GM23248 (cell line): Measurements from ENCODE around the gene ACADSB. TPM values are rescaled to one million over a fixed set of nuclear protein-coding genes. Genes with fewer than 3 reads are reported as not detected.

Experiments used
- DNase-seq: peaks from one replicate; pipeline ENCODE4 v3.0.0-alpha.2; 2015
- H2AFZ ChIP-seq: fragments of 200-600 bp; sonication (generic); 2 replicates; pipeline ENCODE4 v1.6.1; 2016; ENCODE audit warnings: antibody characterized with exemption
- H3F3A ChIP-seq: fragments of 200-600 bp; sonication (generic); 2 replicates; pipeline ENCODE4 v1.6.1; 2016; ENCODE audit warnings: mild to moderate bottlenecking, antibody characterized with exemption, mixed run types; ENCODE audit not compliant: insufficient read depth
- H3K27ac ChIP-seq: fragments of 200-600 bp; sonication (generic); 2 replicates; pipeline ENCODE4 v1.5.1; 2016; ENCODE audit warnings: mild to moderate bottlenecking
- H3K27me3 ChIP-seq: fragments of 200-600 bp; sonication (generic); replicated peaks from 2 replicates; pipeline ENCODE4 v1.6.1; 2016; ENCODE audit warnings: mild to moderate bottlenecking; ENCODE audit not compliant: insufficient read depth
- H3K36me3 ChIP-seq: fragments of 200-600 bp; sonication (generic); 2 replicates; pipeline ENCODE4 v1.6.1; 2016; ENCODE audit warnings: low read depth, mild to moderate bottlenecking
- H3K4me1 ChIP-seq: fragments of 200-600 bp; sonication (generic); 2 replicates; pipeline ENCODE4 v1.6.1; 2016; ENCODE audit warnings: mild to moderate bottlenecking; ENCODE audit not compliant: insufficient read depth
- H3K4me2 ChIP-seq: fragments of 200-600 bp; sonication (generic); one replicate; pipeline ENCODE4 v1.6.1; 2016; ENCODE audit warnings: mild to moderate bottlenecking; ENCODE audit not compliant: unreplicated experiment
- H3K4me3 ChIP-seq: fragments of 200-600 bp; sonication (generic); 2 replicates; pipeline ENCODE4 v1.5.1; 2016; ENCODE audit warnings: mild to moderate bottlenecking
- H3K79me2 ChIP-seq: fragments of 200-600 bp; sonication (generic); 2 replicates; pipeline ENCODE4 v1.6.1; 2016; ENCODE audit warnings: mild to moderate bottlenecking; ENCODE audit not compliant: insufficient read depth
- H3K9ac ChIP-seq: fragments of 200-600 bp; sonication (generic); 2 replicates; pipeline ENCODE4 v1.6.1; 2016; ENCODE audit warnings: mild to moderate bottlenecking
- H3K9me2 ChIP-seq: fragments of 200-600 bp; sonication (generic); 2 replicates; pipeline ENCODE4 v1.6.1; 2016; ENCODE audit warnings: mixed run types, mild to moderate bottlenecking, moderate library complexity; ENCODE audit not compliant: insufficient read depth
- H3K9me3 ChIP-seq: fragments of 200-600 bp; sonication (generic); one replicate; pipeline ENCODE4 v1.6.1; 2017; ENCODE audit warnings: low read depth
- H4K20me1 ChIP-seq: fragments of 200-600 bp; sonication (generic); 2 replicates; pipeline ENCODE4 v1.6.0; 2016; ENCODE audit not compliant: insufficient read depth
- EZH2 ChIP-seq: fragments of 200-600 bp; sonication (generic); IDR thresholded peaks from 2 replicates; pipeline ENCODE4 v1.6.1; 2018; ENCODE audit warnings: antibody characterized with exemption, mild to moderate bottlenecking; ENCODE audit not compliant: insufficient read depth, poor library complexity, severe bottlenecking
- EZH2phosphoT487 ChIP-seq: fragments of 200-600 bp; sonication (generic); IDR thresholded peaks from 2 replicates; pipeline ENCODE4 v1.6.1; 2018; ENCODE audit warnings: antibody characterized with exemption, moderate library complexity, mild to moderate bottlenecking, low read depth; ENCODE audit not compliant: insufficient read depth
- WGBS, 2 experiments: methylation state at CpG; one replicate each; pipeline ENCODE4 v1.1.6; 2015 to 2017; ENCODE audit warnings: low lambda C conversion rate in 2 of 2, low coverage in 1 of 2; ENCODE audit errors: missing lambda C conversion rate in 2 of 2; 5-methylcytosine and 5-hydroxymethylcytosine counted together
- in situ Hi-C: fragments of 300-500 bp; cut with MboI; formaldehyde crosslinking; loops from 2 replicates; pipeline ENCODE4 v1.15.0; 2020
- polyA plus RNA-seq: library from polyadenylated mRNA; unstranded; fragments of >200 nt; fragmentation: Nextera tagmentation; extraction: Ambion mirVana; gene quantifications from 2 replicates; pipeline ENCODE4 v1.2.1, GENCODE V29; 2016
- total RNA-seq: library from RNA; depleted of rRNA; stranded (reverse); fragments of >200 nt; shearing (Covaris generic); gene quantifications from 2 replicates; pipeline ENCODE4 v1.2.3, GENCODE V29; 2014

The ACADSB gene
- total and polyA plus RNA-seq, 2 experiments from 2014 or later, result 3.7 to 10.5 TPM

- H4K20me1 ChIP-seq, result 0 out of 2 replicates have a peak, but pooled peaks cover 4% of the 10 kb centered on the region
- 92 to 100% methylated on average over 2 of the region's 2 CpGs for WGBS, 2 experiments
Observed at GRCh38 chr10:123001370-123001769, 7.4 kb upstream of the ACADSB start.

GRCh38 chr10:123004298-123004697 is 4.5 kb upstream of the ACADSB start:
- no peaks in the 10 kb centered on the region for H3K9me3 ChIP-seq

More at GRCh38 chr10:123001370-123001769, 7.4 kb upstream of the ACADSB start:
- no peak for DNase-seq
- Histone ChIP-seq H3K79me2 (peaks cover 99% of the 10 kb centered on the region), H3K4me1 (no peaks in the 10 kb centered on the region), H3K4me3 (no peak overlapping the region), H3K9me3 (no peaks in the 10 kb centered on the region), H2AFZ (no peak overlapping the region), H3K9me2 (no peaks in the 10 kb centered on the region), H3K27ac (no peak overlapping the region), H3F3A (no peaks in the 10 kb centered on the region), H3K4me2 (no peak overlapping the region), H3K27me3 (no peaks in the 10 kb centered on the region), H3K36me3 (no peaks in the 10 kb centered on the region; the same call in 1 of the 2 replicates), H3K9ac (no peak overlapping the region)
- no peak for TF ChIP-seq EZH2phosphoT487
- TF ChIP-seq EZH2, result no peak
- in situ Hi-C loops, result no loop called here

GRCh38 chr10:123007558-123008354 is 1.1 kb upstream of the ACADSB start:
- peak overlapping the region; percentile 84 for H3K4me2 ChIP-seq
- H2AFZ ChIP-seq, result peak overlapping the region; percentile 97
- H3K4me3 ChIP-seq, result peak overlapping the region; percentile 86
- no peaks in the 10 kb centered on the region for H3K9me2 ChIP-seq
- 1 to 2% methylated on average over 23 to 30 of the region's 30 CpGs for WGBS, 2 experiments
- in situ Hi-C loops, result no loop called here
- peaks cover 14% of the 10 kb centered on the region; the same call in 1 of the 2 replicates for H3K4me1 ChIP-seq
- TF ChIP-seq EZH2, result no peak
- TF ChIP-seq EZH2phosphoT487, result no peak
- H3K27ac ChIP-seq, result peak overlapping the region; percentile 80
- H3K9ac ChIP-seq, result peak overlapping the region; percentile 92
- no peaks in the 10 kb centered on the region for H3K9me3 ChIP-seq
- H3K36me3 ChIP-seq, result no peaks in the 10 kb centered on the region; the same call in 1 of the 2 replicates
- H3F3A ChIP-seq, result no peaks in the 10 kb centered on the region
- H3K27me3 ChIP-seq, result no peaks in the 10 kb centered on the region
- H3K79me2 ChIP-seq, result peaks cover 58% of the 10 kb centered on the region
- DNase-seq, result peak; percentile 88
- H4K20me1 ChIP-seq, result 0 out of 2 replicates have a peak, but pooled peaks cover 4% of the 10 kb centered on the region

More at GRCh38 chr10:123004298-123004697, 4.5 kb upstream of the ACADSB start:
- Histone ChIP-seq H2AFZ (no peak overlapping the region), H3F3A (no peaks in the 10 kb centered on the region), H3K79me2 (peaks cover 93% of the 10 kb centered on the region), H3K9me2 (no peaks in the 10 kb centered on the region), H3K27me3 (no peaks in the 10 kb centered on the region), H3K4me1 (peaks cover 8% of the 10 kb centered on the region; the same call in 1 of the 2 replicates), H3K4me3 (no peak overlapping the region), H3K27ac (no peak overlapping the region), H4K20me1 (0 out of 2 replicates have a peak, but pooled peaks cover 4% of the 10 kb centered on the region), H3K4me2 (no peak overlapping the region), H3K36me3 (no peaks in the 10 kb centered on the region; the same call in 1 of the 2 replicates), H3K9ac (no peak overlapping the region)
- TF ChIP-seq EZH2, result no peak
- no peak for TF ChIP-seq EZH2phosphoT487
- no peak for DNase-seq
- 24 to 32% methylated on average over 2 of the region's 2 CpGs for WGBS, 2 experiments
- in situ Hi-C loops, result no loop called here

- TF ChIP-seq EZH2phosphoT487 (no peak), EZH2 (no peak)
- peak overlapping the region; percentile 82 for H3K9ac ChIP-seq
- peaks cover 43% of the 10 kb centered on the region for H3K79me2 ChIP-seq
- no peaks in the 10 kb centered on the region for H3K9me3 ChIP-seq
- H3K4me2 ChIP-seq, result peak overlapping the region; percentile 85
- peak overlapping the region; percentile 98 for H2AFZ ChIP-seq
- peak; percentile 31 for DNase-seq
- in situ Hi-C loops, result no loop called here
- H3K36me3 ChIP-seq, result no peaks in the 10 kb centered on the region; the same call in 1 of the 2 replicates
- no peak overlapping the region for H3K27ac ChIP-seq
- H3K9me2 ChIP-seq, result no peaks in the 10 kb centered on the region
- 2 to 3% methylated on average over 33 to 34 of the region's 34 CpGs for WGBS, 2 experiments
- H4K20me1 ChIP-seq, result 0 out of 2 replicates have a peak, but pooled peaks cover 4% of the 10 kb centered on the region
- no peaks in the 10 kb centered on the region for H3K27me3 ChIP-seq
- H3K4me1 ChIP-seq, result peaks cover 14% of the 10 kb centered on the region; the same call in 1 of the 2 replicates
- H3F3A ChIP-seq, result no peaks in the 10 kb centered on the region
- peak overlapping the region; percentile 86 for H3K4me3 ChIP-seq
Observed at GRCh38 chr10:123009105-123009820, 457 bp downstream of the ACADSB start.
